BE2C (cell line): Measurements from ENCODE around the gene P2RY1.

ENCODE experiments used
- DNase-seq: peaks from one replicate; pipeline ENCODE4 v3.0.0-alpha.2; 2020
- H3K27me3 ChIP-seq: fragments of 250-450 bp; sonication (Bioruptor Pico); 2 replicates; pipeline ENCODE4 v1.5.1; 2020; ENCODE audit warnings: mild to moderate bottlenecking
- H3K36me3 ChIP-seq: fragments of 250-450 bp; sonication (Bioruptor Pico); 2 replicates; pipeline ENCODE4 v1.5.1; 2020; ENCODE audit warnings: mild to moderate bottlenecking
- H3K4me1 ChIP-seq: fragments of 250-450 bp; sonication (Bioruptor Pico); 2 replicates; pipeline ENCODE4 v1.5.1; 2020
- H3K4me3 ChIP-seq: 2 replicates; pipeline ENCODE4 v1.5.1; 2011; ENCODE audit warnings: low read depth, low read length
- H3K9me3 ChIP-seq: fragments of 250-450 bp; sonication (Bioruptor Pico); 2 replicates; pipeline ENCODE4 v1.5.1; 2020
- TF ChIP-seq, protein P1 (sequence below): IDR thresholded peaks from 2 replicates; pipeline ENCODE4 v1.5.1; 2012; ENCODE audit warnings: mild to moderate bottlenecking, low read depth, low read length

P2RY1 gene

DNA sequence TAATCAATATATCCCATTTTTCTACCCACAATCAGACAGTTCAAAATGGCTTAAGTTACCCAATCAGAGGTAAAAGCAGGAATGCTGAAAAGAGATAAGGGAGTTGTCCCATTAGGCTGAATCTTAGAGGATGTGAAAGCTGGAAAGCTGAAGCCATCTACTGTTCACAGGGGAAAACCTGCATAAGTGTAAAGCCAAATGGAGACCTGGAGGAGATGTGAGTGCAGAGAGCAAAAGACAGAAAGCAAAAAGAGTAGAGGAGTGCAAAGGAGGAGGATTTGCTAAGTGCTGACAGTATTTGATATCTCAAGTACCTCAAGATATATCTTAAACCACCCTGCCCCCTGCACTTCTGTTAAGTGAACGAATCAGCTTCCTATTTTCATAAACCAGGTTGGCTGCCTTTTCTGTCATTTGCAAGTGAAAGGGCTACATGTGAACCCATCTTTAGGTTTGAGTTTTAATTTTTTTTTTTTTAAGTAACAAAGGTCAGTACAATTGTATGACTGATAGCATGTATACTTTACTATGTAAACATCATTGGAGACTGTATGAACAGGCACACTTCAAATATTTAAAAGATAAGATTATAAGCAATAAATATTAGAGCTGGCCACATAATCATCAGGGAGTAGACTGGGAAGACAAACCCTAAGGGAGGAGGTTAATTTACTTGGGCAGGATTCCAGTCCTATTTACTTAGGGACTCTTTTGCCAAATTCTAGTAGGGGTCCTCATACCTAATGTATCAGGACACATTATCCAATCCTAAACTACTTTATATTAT is 22.8 kb upstream of the P2RY1 start:
- no peaks in the 10 kb centered on the region for H3K27me3 ChIP-seq
- DNase-seq, result no peak
- H3K36me3 ChIP-seq, result no peaks in the 10 kb centered on the region
- no peak overlapping the region for H3K4me3 ChIP-seq
- TF ChIP-seq, protein P1, sequence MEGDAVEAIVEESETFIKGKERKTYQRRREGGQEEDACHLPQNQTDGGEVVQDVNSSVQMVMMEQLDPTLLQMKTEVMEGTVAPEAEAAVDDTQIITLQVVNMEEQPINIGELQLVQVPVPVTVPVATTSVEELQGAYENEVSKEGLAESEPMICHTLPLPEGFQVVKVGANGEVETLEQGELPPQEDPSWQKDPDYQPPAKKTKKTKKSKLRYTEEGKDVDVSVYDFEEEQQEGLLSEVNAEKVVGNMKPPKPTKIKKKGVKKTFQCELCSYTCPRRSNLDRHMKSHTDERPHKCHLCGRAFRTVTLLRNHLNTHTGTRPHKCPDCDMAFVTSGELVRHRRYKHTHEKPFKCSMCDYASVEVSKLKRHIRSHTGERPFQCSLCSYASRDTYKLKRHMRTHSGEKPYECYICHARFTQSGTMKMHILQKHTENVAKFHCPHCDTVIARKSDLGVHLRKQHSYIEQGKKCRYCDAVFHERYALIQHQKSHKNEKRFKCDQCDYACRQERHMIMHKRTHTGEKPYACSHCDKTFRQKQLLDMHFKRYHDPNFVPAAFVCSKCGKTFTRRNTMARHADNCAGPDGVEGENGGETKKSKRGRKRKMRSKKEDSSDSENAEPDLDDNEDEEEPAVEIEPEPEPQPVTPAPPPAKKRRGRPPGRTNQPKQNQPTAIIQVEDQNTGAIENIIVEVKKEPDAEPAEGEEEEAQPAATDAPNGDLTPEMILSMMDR, result no peak
- H3K9me3 ChIP-seq, result no peaks in the 10 kb centered on the region
- no peaks in the 10 kb centered on the region for H3K4me1 ChIP-seq

DNA sequence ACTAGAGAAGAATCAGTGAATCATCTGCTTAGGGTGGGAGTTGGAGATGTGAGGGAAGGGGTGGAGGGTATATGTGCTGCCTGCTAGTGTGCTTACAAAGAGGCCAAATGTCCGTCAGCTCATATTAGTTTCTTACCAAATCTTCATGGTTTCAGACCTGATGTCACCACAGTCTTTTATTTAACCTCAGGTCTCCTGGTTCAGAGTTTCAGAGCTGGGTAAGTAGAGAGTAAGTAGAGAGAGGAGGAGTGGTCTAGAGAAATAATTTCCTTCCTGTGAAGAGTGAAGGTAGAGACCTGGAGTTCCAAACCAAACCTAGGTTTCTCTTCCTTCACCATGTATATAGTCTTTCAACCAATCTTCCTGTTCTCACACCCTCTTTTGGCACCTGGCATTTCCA is 17.5 kb upstream of the P2RY1 start:
- TF ChIP-seq, protein P1, result no peak
- H3K36me3 ChIP-seq, result no peaks in the 10 kb centered on the region
- no peak for DNase-seq
- no peaks in the 10 kb centered on the region for H3K27me3 ChIP-seq
- no peak overlapping the region for H3K4me3 ChIP-seq
- H3K4me1 ChIP-seq, result no peaks in the 10 kb centered on the region
- H3K9me3 ChIP-seq, result no peaks in the 10 kb centered on the region

DNA sequence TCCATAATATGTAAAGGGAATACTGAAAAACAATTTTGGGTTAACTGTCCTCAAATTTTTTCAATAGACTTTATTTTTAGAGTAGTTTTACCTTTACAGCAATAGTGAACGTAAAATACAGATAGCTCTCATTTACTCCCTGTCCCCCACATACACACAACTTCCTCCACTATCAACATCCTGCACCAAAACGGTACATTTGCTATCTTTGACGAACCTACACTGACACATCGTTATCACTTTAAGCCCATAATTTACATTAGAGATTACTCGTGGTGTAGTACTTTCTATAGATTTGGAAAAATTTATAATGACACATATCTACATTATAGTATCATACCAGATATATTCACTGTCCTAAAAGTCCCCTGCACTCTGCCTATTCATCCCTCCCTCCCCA is 16.9 kb upstream of the P2RY1 start:
- Histone ChIP-seq H3K4me1 (no peaks in the 10 kb centered on the region), H3K27me3 (no peaks in the 10 kb centered on the region), H3K4me3 (no peak overlapping the region), H3K36me3 (no peaks in the 10 kb centered on the region), H3K9me3 (no peaks in the 10 kb centered on the region)
- no peak for DNase-seq
- TF ChIP-seq, protein P1, result no peak

DNA sequence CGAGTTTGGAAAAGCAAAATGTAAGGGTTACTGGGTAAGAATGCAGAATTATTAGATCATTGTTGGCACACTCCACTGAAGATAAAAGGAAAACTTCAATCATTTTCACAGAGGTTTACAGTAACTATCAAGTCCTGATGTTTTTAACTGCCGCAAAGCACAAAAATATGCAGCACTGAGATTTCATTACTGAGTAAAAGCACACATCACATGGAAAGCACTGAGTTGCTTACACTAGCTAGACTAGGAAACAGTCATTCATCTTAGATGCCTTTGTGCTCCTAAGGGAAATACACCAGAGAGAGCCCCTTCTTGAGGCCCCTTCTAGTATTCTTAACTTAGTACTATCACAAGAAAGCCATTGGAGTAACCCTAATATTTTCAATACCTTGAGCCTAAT is 11.8 kb upstream of the P2RY1 start:
- Histone ChIP-seq H3K4me1 (no peaks in the 10 kb centered on the region), H3K27me3 (no peaks in the 10 kb centered on the region), H3K4me3 (no peak overlapping the region), H3K36me3 (no peaks in the 10 kb centered on the region), H3K9me3 (no peaks in the 10 kb centered on the region)
- TF ChIP-seq, protein P1, result no peak
- no peak for DNase-seq

DNA sequence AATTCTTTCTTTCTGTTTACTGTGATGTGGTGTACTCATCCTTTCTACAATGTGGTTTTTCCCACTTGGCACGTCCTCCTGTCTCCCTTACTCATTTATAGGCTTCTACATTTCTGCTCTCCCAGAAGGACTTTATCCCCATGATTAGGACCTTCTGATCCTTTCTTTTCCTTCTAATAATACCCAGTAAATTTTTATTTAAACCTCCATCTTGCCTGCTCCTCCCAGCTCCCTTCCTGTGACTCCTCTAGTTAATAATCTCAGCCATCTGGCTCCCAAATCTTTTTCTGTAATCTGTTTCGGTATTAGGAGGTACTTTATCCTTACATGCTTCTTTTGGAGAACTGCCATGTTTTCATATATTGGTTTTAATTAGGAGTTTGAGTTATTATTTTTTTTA is 11.2 kb upstream of the P2RY1 start:
- H3K36me3 ChIP-seq, result no peaks in the 10 kb centered on the region
- DNase-seq, result no peak
- TF ChIP-seq, protein P1, result no peak

DNA sequence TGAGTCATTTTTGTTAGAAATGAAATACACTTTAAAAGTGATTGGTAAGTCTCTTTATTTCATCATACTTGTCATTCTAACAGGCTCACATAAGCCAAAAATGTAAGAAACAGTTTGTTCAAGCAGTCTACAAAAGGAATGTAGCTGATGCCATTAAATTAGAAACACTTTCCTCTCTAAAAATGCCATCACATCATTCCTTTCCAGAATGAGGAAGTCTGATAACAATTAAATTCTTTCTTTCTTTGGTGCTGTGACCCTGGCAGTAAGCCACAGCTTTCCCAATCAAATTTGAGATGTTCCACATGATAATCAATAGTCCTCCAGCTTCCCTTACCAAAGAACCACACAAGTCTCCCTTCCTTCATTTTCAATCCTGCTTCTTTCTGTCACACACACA is 9.4 kb upstream of the P2RY1 start:
- Histone ChIP-seq H3K36me3 (no peaks in the 10 kb centered on the region), H3K4me1 (no peaks in the 10 kb centered on the region), H3K4me3 (no peak overlapping the region), H3K9me3 (no peaks in the 10 kb centered on the region), H3K27me3 (no peaks in the 10 kb centered on the region)
- no peak for DNase-seq
- TF ChIP-seq, protein P1, result no peak

More for the DNA sequence above, 11.2 kb upstream of the P2RY1 start:
- no peak overlapping the region for H3K4me3 ChIP-seq
- H3K4me1 ChIP-seq, result no peaks in the 10 kb centered on the region
- no peaks in the 10 kb centered on the region for H3K27me3 ChIP-seq
- H3K9me3 ChIP-seq, result no peaks in the 10 kb centered on the region
